HCT116 (cell line): Measurements from ENCODE around the gene OAS2. TPM values are rescaled to one million over a fixed set of nuclear protein-coding genes. Genes with fewer than 3 reads are reported as not detected.
"Not testable (repeated sequence)": the region's sequence is repeated elsewhere in the genome, so short reads cannot be mapped to it uniquely, and the experiment has no call there.

Source experiments
- ATAC-seq: fragments of 200-7000 bp; cut with Tn5 transposase; 2 replicates; pipeline ENCODE4 v1.9.1; 2020; ENCODE audit warnings: mild to moderate bottlenecking, moderate library complexity
- BruUV-seq: library from RNA; stranded (reverse); fragments of 400-500 nt; replicated peaks from 2 replicates; lab custom pipeline; 2021; lab: Mats Ljungman, UMichigan
- CTCF ChIA-PET: fragments of 300-600 bp; sonication (Branson Sonifier 250); formaldehyde crosslinking; loops from one replicate; lab custom pipeline; 2021; ENCODE audit warnings: antibody characterized with exemption; lab: Charles Lee
- POLR2A ChIA-PET: fragments of 300-600, 350-600 bp; sonication (Branson Sonifier 250); formaldehyde crosslinking; loops from one replicate; lab custom pipeline; 2021; ENCODE audit warnings: antibody characterized with exemption; lab: Charles Lee
- RAD21 ChIA-PET, 2 experiments: fragments of 300-600 bp; sonication (Branson Sonifier 250); formaldehyde crosslinking; loops; one replicate each; lab custom pipeline; 2023; ENCODE audit warnings: low total read pairs in 2 of 2; ENCODE audit not compliant: uncharacterized antibody in 2 of 2, unreplicated experiment in 2 of 2, low non-redundant PET in 1 of 2; lab: Charles Lee
- DNase-seq: peaks from one replicate; pipeline ENCODE4 v3.0.0-alpha.2; 2010; ENCODE audit warnings: low read depth, low spot score
- H2AFZ ChIP-seq: fragments of 200-600 bp; shearing (Covaris generic), sonication (generic); 2 replicates; pipeline ENCODE4 v1.6.1; 2017; ENCODE audit warnings: low read depth, mixed run types, mixed read lengths, antibody characterized with exemption, low read length; ENCODE audit not compliant: poor library complexity, severe bottlenecking
- H3K27ac ChIP-seq: 2 replicates; pipeline ENCODE4 v1.5.1; 2012; ENCODE audit warnings: low read depth, low read length
- H3K27me3 ChIP-seq: fragments of 200-600 bp; sonication (generic); 2 replicates; pipeline ENCODE4 v1.6.1; 2016; ENCODE audit warnings: mixed run types, low read length, mixed read lengths; ENCODE audit not compliant: insufficient read depth
- H3K36me3 ChIP-seq, 2 experiments: fragments of 200-500 bp in 1 of 2; fragments of 200-600 bp in 1 of 2; sonication (Bioruptor generic) in 1 of 2; sonication (generic) in 1 of 2; 2 replicates each; pipeline versions ENCODE4 v1.5.1 to v1.6.1; 2014 to 2016; ENCODE audit warnings: low read length in 2 of 2, inconsistent platforms in 1 of 2, mixed read lengths in 1 of 2, mixed run types in 1 of 2; ENCODE audit not compliant: insufficient read depth in 2 of 2, control insufficient read depth in 1 of 2
- H3K4me1 ChIP-seq, 2 experiments: fragments of 200-600 bp in 1 of 2; sonication (generic) in 1 of 2; 2 replicates each; pipeline versions ENCODE4 v1.5.1 to v1.6.1; 2012 to 2017; ENCODE audit warnings: low read length in 2 of 2, inconsistent platforms in 1 of 2, mild to moderate bottlenecking in 1 of 2, mixed read lengths in 1 of 2, mixed run types in 1 of 2, moderate library complexity in 1 of 2; ENCODE audit not compliant: insufficient read depth in 2 of 2, control insufficient read depth in 1 of 2
- H3K4me2 ChIP-seq: fragments of 200-600 bp; sonication (generic); 2 replicates; pipeline ENCODE4 v1.6.1; 2017; ENCODE audit warnings: mixed run types, low read length, mixed read lengths
- H3K4me3 ChIP-seq, 2 experiments: fragments of 200-600 bp in 1 of 2; sonication (generic) in 1 of 2; replicated peaks in 1 of 2; 2 replicates each; pipeline ENCODE4 v1.5.1; 2011 to 2016; ENCODE audit warnings: low read length in 2 of 2, control low read depth in 1 of 2, low read depth in 1 of 2, mild to moderate bottlenecking in 1 of 2, mixed read lengths in 1 of 2, mixed run types in 1 of 2
- H3K79me2 ChIP-seq: fragments of 200-600 bp; sonication (generic); 2 replicates; pipeline ENCODE4 v1.6.1; 2017; ENCODE audit warnings: mild to moderate bottlenecking, mixed run types, low read length, moderate library complexity, mixed read lengths; ENCODE audit not compliant: insufficient read depth
- H3K9ac ChIP-seq: fragments of 200-600 bp; sonication (generic); 2 replicates; pipeline ENCODE4 v1.6.1; 2016; ENCODE audit warnings: low read length, mixed read lengths
- H3K9me2 ChIP-seq: fragments of 200-600 bp; sonication (generic), shearing (Covaris generic); 2 replicates; pipeline ENCODE4 v1.6.1; 2017; ENCODE audit warnings: mixed run types, mild to moderate bottlenecking, moderate library complexity; ENCODE audit not compliant: insufficient read depth
- H3K9me3 ChIP-seq, 2 experiments: fragments of 200-500 bp in 1 of 2; fragments of 200-600 bp in 1 of 2; sonication (Bioruptor generic) in 1 of 2; sonication (generic) in 1 of 2; 2 replicates each; pipeline ENCODE4 v1.6.1; 2014 to 2017; ENCODE audit warnings: low read length in 2 of 2, mixed read lengths in 2 of 2, inconsistent platforms in 1 of 2, low read depth in 1 of 2, mild to moderate bottlenecking in 1 of 2, mixed run types in 1 of 2, moderate library complexity in 1 of 2; ENCODE audit not compliant: control insufficient read depth in 1 of 2, insufficient read depth in 1 of 2
- H4K20me1 ChIP-seq: fragments of 200-600 bp; sonication (generic), shearing (Covaris generic); 2 replicates; pipeline ENCODE4 v1.6.1; 2017; ENCODE audit warnings: mixed run types, mild to moderate bottlenecking, moderate library complexity; ENCODE audit not compliant: insufficient read depth
- ATF3 ChIP-seq: IDR thresholded peaks from 2 replicates; pipeline ENCODE4 v1.6.1; 2012
- ELF1 ChIP-seq: IDR thresholded peaks from 2 replicates; pipeline ENCODE4 v1.6.1; 2012; ENCODE audit warnings: low read depth, borderline replicate concordance
- SRF ChIP-seq: IDR thresholded peaks from 2 replicates; pipeline ENCODE4 v1.6.1; 2012; ENCODE audit warnings: low read depth
- ZFX ChIP-seq: fragments of 450-650 bp; IDR thresholded peaks from 2 replicates; pipeline ENCODE4 v1.6.1; 2017
- intact Hi-C: fragments of 100-400 bp; cut with micrococcal nuclease; formaldehyde crosslinking; loops from 2 replicates; pipeline ENCODE4 v1.10.0; 2022
- total RNA-seq: library from RNA; stranded (reverse); gene quantifications from one replicate; pipeline ENCODE4 v1.2.1, GENCODE V29; 2021; ENCODE audit not compliant: unreplicated experiment

The OAS2 gene
- total RNA-seq, 1 experiment from 2014 or later, result 0.30 TPM

- TF ChIP-seq ELF1 (no peak), ATF3 (no peak), SRF (no peak), ZFX (no peak)
- Histone ChIP-seq H3K79me2 (no peaks in the 10 kb centered on the region), H3K9me2 (no peaks in the 10 kb centered on the region), H3K27me3 (no peaks in the 10 kb centered on the region), H2AFZ (no peak overlapping the region), H3K36me3 (peaks cover 0 to under 1% of the 10 kb centered on the region in 2 experiments; a peak in 2 of 4 replicates), H3K9ac (no peak overlapping the region), H3K27ac (no peak overlapping the region), H3K4me3 (no peak overlapping the region), H3K4me2 (no peak overlapping the region), H3K4me1 (no peaks in the 10 kb centered on the region), H3K9me3 (no peaks in the 10 kb centered on the region), H4K20me1 (no peaks in the 10 kb centered on the region)
- ATAC-seq (no peak), DNase-seq (no peak)
- ChIA-PET CTCF (no interaction called here), RAD21 (no interaction called here), POLR2A (no interaction called here)
- intact Hi-C loops, result no loop called here
- BruUV-seq, result no TSS peak
Observed at GRCh38 chr12:112950701-112951100, 27.6 kb upstream of the OAS2 start.

GRCh38 chr12:112957125-112957524 is 21.2 kb upstream of the OAS2 start:
- BruUV-seq, H3K9ac ChIP-seq, POLR2A ChIA-PET, ATAC-seq, CTCF ChIA-PET, H3K4me3 ChIP-seq, H3K36me3 ChIP-seq, H3K9me2 ChIP-seq, H3K27me3 ChIP-seq, H3K4me2 ChIP-seq, H3K79me2 ChIP-seq, H3K9me3 ChIP-seq, RAD21 ChIA-PET, intact Hi-C loops, H4K20me1 ChIP-seq, DNase-seq, H3K4me1 ChIP-seq, H3K27ac ChIP-seq, H2AFZ ChIP-seq: not testable (repeated sequence)
